HCT116 (cell line): Measurements from ENCODE around the gene RAPGEF1.

Experiments used
- CEBPB ChIP-seq: IDR thresholded peaks from 2 replicates; pipeline ENCODE4 v1.6.1; 2012; ENCODE audit warnings: low read depth
- CTCF ChIP-seq, 3 experiments: fragments of 200-600 bp in 1 of 3; sonication (generic) in 1 of 3; IDR thresholded peaks in 2 of 3; conservative IDR thresholded peaks in 1 of 3; 2 replicates each; pipeline ENCODE4 v1.5.1; 2012 to 2017; ENCODE audit warnings: low read depth in 2 of 3, low read length in 2 of 3, antibody characterized with exemption in 1 of 3, borderline replicate concordance in 1 of 3, control low read depth in 1 of 3, mild to moderate bottlenecking in 1 of 3, mixed read lengths in 1 of 3, mixed run types in 1 of 3, moderate library complexity in 1 of 3; ENCODE audit not compliant: insufficient read depth in 1 of 3
- EGR1 ChIP-seq: IDR thresholded peaks from 2 replicates; pipeline ENCODE4 v1.6.1; 2012; ENCODE audit warnings: low read depth
- ELF1 ChIP-seq: IDR thresholded peaks from 2 replicates; pipeline ENCODE4 v1.6.1; 2012; ENCODE audit warnings: low read depth, borderline replicate concordance
- MAX ChIP-seq: IDR thresholded peaks from 2 replicates; pipeline ENCODE4 v1.6.1; 2012
- POLR2A ChIP-seq: IDR thresholded peaks from 2 replicates; pipeline ENCODE4 v1.7.0; 2011; ENCODE audit warnings: borderline replicate concordance; ENCODE audit not compliant: insufficient read depth, insufficient read length; ENCODE audit errors: extremely low read depth
- POLR2AphosphoS5 ChIP-seq: IDR thresholded peaks from 2 replicates; pipeline ENCODE4 v1.6.1; 2011; ENCODE audit warnings: mild to moderate bottlenecking, low read depth, low read length, moderate library complexity
- SIN3A ChIP-seq: IDR thresholded peaks from 2 replicates; pipeline ENCODE4 v1.6.1; 2012; ENCODE audit warnings: low read depth
- SP1 ChIP-seq: IDR thresholded peaks from 2 replicates; pipeline ENCODE4 v1.6.1; 2012; ENCODE audit warnings: low read depth
- SRF ChIP-seq: IDR thresholded peaks from 2 replicates; pipeline ENCODE4 v1.6.1; 2012; ENCODE audit warnings: low read depth
- TCF7L2 ChIP-seq: IDR thresholded peaks from 2 replicates; pipeline ENCODE4 v1.7.0; 2011; ENCODE audit warnings: borderline replicate concordance, inconsistent platforms; ENCODE audit not compliant: insufficient read depth, insufficient read length; ENCODE audit errors: extremely low read depth
- ZNF274 ChIP-seq: fragments of 200-500 bp; sonication (Bioruptor generic); IDR thresholded peaks from 2 replicates; pipeline ENCODE4 v1.6.1; 2014; ENCODE audit warnings: mild to moderate bottlenecking, low read depth, low read length, inconsistent platforms

GRCh38 chr9:131728961-131729360 lies 10.9 kb downstream of the RAPGEF1 start:
- TF ChIP-seq ELF1 (no peak), SIN3A (no peak), CTCF (IDR thresholded peaks at IDR 0.05 in 2 of 3, conservative IDR thresholded peaks at IDR 0.05 in 1 of 3; ENCODE audit: borderline replicate concordance in 1 of 3, insufficient read depth in 1 of 3, low read depth in 2 of 3, low read length in 2 of 3) (no peak), CEBPB (no peak), SRF (no peak), MAX (no peak), TCF7L2 (no peak), EGR1 (no peak), SP1 (no peak), POLR2A (no peak), POLR2AphosphoS5 (no peak), ZNF274 (no peak)
